Heart left ventricle (tissue), 13 donors: ENCODE data around the gene FMO4.

ENCODE experiments used
- CTCF ChIP-seq, 12 donors: fragments of 200-600 bp; sonication (generic) in 4 of 12; IDR thresholded peaks; one replicate each; pipeline versions ENCODE4 v1.5.0 to v1.8.0; 2018 to 2022; ENCODE audit warnings: antibody characterized with exemption in 12 of 12, mild to moderate bottlenecking in 5 of 12
- POLR2A ChIP-seq, 2 donors: fragments of 450-650 bp; IDR thresholded peaks; one replicate each; pipeline ENCODE4 v1.6.1; 2017; ENCODE audit warnings: antibody characterized with exemption in 2 of 2, mild to moderate bottlenecking in 2 of 2, moderate library complexity in 2 of 2
- donor health status: ischemic (EF 13 %, LVEDD 7.1; RV severe dilation, severe dysfunction).
- donor health status: DM: no; HTN: yes; CAD: no.
- donor health status: DM: no; HTN: no; CAD: no.
- donor health status: ischemic (EF 25% LVEDD 6.9; RV normal size, moderate dysfunction).
- donor health status: ischemic (EF 25% LVEDD 5.7; RV mildly dilated, moderate dysfunction).
- donor health status: ischemic (EF 35%, LVEDD 5.7; RV mildly dilated, moderate dysfunction).
- donor health status: nonischemic (EF 11% LVEDD 7.7; RV severe dilation, severe dysfunction).
- donor health status: DM: yes; HTN: yes; CAD: no.
- donor health status: PGD.
- donor health status: ischemic (EF 29% LVEDD 5.4; RV normal size, mild dysfunction).
- donor health status: nonischemic (EF 23%, LVEDD 6.1; RV moderate dilation, normal function).

- TF ChIP-seq CTCF (IDR thresholded peaks at IDR 0.05): no peak
- TF ChIP-seq POLR2A (IDR thresholded peaks at IDR 0.05): no peak
These were observed 52.1 kb downstream of the FMO4 start for GRCh38 chr1:171366085-171366484.
